Activated CD8-positive, alpha-beta memory T cell treated with anti-CD3 and anti-CD28 coated beads, Interleukin-2, amount 50 U/mL, for 48 hours (primary cell): ENCODE data around the gene RMND1.
"Not testable (repeated sequence)": the region's sequence is repeated elsewhere in the genome, so short reads cannot be mapped to it uniquely, and the experiment has no call there.

Source experiments
- DNase-seq: peaks from one replicate; pipeline ENCODE4 v3.0.0-alpha.2; 2020

RMND1 gene

DNA sequence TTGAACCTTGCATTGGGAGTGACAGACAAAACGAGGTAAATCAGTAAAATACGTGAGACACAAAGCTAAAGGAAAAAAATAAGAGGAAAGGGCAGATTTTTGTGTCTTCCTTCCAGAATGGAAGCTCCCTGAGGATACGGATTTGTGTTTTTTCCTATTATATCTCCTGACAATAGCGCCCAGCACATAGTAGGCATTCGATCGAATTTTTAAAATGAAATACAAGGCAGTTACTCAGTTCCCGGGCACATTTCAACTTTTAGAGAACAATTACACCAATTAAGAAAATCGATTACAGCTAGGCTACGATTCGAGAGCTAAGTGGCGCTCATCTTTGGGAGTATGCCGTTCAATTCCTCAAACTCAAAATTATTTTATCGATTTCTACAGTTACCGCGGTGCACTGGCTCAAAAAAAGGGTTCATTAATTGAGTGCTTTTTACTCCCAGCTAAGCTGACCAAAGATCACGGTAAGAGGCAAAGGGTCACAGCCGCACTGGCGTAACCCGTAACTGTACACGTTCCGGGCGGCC lies 443 bp downstream of the RMND1 start:
- no peak for DNase-seq

DNA sequence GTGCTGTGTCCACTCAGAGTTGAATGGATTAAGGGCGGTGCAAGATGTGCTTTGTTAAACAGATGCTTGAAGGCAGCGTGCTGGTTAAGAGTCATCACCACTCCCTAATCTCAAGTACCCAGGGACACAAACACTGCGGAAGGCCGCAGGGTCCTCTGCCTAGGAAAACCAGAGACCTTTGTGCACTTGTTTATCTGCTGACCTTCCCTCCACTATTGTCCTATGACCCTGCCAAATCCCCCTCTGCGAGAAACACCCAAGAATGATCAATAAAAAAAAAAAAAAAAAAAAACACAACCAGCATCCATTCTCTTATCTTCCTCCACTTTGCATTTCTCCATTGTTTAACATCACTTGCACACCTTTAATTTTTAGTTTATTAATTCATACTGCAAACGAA lies 998 bp downstream of the RMND1 start:
- not testable (repeated sequence) for DNase-seq

DNA sequence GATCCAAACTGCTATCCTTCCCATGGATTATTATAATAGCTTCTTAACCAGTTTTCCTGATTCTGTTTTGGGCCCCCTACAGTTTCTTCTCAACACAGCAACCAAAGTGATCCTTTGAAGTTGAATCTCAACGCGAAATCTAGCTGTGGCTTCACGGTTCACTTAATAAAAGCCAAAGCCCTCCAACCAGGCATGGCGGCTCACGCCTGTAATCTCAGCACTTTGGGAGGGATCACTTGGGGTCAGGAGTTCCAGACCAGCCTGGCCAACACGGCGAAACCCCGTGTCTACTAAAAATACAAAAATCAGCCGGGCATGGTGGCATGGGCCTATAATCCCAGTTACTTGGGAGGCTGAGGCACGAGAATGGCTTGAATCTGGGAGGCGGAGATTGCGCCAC lies 3.3 kb downstream of the RMND1 start:
- DNase-seq, result no peak

DNA sequence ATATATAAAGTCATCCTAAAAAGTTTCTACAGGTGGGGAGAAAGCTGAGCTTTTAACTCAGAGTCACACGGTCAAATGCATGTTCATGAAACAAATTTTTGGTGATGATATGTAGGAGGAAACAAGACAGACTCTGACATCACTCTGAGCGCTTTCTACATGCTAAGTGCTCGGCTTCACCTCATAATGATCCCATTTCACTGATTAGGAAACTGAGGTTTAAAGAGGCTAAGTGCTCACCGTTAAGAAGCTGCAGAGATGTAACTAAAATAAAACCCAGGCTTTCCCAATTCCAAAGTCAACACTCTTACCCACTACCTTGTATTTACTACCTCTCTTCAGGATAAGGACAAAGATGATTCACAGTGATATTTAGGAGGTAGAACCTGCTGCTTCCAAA lies 4.7 kb downstream of the RMND1 start:
- DNase-seq, result no peak

DNA sequence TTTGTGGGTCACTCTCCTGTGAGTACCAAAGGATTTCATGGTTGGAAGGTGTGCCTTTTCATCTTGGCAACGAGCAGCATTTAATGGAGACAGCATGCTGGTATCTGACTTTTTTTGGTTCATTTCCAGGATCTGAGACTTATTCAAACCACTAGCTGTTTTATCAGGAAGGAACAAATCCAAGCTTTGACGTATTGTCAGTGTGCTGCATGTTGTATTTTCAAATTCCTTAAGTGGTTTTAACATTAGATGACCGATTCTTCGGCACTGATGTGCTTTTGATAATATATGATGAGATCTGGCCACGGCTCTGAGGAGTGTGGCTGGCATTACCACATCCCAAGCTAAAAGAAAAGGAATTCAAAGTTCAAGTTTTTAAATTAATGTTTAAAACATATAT lies 6.4 kb downstream of the RMND1 start:
- DNase-seq, result no peak

DNA sequence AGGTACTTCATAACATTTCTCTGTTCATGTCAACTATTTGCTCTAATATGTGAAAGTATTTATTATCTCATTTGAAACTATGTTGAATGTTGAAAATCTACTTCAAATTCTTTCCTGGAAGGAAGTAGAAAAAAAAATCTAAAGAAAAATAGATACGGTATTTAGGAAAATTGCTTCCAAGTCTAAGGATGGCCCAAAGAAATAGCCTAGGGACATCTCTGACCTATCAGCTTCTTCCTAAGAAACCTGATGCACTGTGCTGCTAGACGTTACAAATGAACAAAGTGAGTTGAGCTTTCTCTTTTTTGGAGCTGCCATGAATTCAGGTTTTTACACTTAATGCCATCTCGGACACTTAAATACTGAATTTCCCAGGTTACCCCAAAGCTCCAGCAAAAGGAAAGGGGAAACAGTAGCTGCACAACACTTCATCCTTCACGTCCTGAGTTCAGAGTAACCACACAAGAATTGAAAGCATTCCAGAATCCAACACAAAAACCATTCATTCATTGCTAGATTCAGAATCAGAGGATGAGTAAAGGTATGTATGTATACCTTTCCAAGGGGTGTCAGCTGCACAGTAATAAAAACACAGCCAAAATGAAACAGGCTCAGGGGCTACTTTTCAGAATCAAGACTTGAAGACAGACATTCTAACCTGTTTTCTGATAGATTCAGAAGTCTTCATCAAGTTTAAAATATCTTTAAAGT lies 7.9 kb downstream of the RMND1 start:
- DNase-seq, result no peak

DNA sequence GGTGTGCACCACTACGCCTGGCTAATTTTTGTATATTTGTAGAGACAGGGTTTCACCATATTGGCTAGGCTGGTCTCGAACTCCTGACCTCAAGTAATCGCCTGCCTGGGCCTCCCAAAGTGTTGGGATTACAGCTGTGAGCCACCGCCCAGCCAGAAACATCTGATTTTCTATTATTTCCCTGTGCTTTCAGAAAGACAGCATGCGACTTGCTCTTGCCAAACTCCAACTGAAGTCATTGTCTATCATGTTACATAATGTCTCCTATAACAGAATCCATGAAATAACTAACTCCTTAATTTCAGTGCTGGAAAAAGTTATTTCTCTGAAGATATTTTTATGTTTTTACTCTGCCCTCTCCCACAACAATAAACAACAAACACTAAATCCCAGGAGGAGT lies 8.5 kb downstream of the RMND1 start:
- DNase-seq, result no peak

DNA sequence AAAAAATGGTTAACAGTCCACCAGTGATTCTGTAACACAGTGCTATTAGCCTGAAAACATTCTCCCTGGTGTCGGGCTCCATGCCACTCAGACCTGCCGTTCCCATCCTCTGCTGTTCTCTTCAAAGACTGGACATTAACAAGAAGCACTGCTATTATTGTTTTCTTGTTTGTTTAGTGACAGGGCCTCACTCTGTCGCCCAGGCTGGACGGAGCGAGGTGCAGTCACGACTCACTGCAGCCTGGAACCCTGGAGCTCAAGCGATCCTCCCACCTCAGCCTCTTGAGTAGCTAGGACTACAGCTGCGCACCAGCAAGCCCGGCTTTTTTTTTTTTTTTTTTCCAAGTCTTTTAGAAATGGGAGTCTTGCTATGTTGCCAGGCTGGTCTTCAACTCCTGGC lies 9.6 kb downstream of the RMND1 start:
- no peak for DNase-seq

DNA sequence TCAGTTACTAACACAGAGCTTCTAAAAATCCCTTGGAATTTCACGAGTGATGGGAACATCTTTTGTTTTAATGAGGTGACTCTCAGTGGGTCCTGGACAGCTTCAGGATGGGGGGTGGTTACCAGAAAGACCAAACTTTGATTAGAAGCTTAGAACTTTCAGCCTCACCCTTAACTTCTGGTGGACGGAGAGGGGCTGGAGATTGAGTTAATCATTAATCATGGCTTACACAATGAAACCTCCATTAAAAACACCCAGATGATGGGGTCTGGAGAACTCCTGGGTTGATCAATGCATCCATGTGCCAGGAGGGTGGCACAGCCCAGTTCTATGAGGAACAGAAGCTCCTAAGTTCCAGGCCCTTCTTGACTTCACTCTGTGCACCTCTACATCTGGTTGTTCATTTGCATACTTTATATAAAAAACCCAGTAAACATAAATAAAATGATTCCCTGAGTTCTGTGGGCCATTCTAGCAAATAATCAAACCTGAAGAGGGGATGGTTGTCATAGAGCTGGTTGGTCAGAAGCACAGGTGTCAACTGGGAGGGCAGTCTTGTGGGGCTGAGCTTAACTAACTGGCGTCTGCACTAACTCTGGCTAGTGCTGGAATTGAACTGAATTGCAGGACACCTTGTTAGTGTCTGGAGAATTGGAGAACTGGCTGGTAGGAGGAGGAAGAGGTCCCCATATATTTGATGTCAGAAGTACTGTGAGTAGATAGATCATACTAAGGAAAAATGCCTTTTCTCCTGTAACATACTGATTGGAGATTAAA lies 10.3 kb downstream of the RMND1 start:
- no peak for DNase-seq

DNA sequence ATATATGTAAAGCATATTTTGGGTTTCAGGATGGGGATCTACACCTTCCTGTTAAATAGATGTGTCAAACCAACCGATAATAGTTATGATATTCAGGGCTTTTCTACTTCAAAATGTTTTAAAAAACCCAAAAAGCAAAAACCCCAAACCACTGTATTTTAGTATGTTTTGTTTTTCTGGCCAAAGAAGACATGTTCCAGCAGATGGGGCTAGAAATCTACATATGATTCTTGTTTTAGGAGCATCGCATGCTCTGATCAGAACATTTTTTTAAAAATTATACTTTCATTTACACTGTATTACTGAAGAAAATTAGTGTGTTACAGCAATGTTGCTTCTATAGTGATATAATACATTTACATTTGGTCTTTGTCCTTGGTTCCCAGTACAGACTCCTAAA lies 11.0 kb downstream of the RMND1 start:
- no peak for DNase-seq

DNA sequence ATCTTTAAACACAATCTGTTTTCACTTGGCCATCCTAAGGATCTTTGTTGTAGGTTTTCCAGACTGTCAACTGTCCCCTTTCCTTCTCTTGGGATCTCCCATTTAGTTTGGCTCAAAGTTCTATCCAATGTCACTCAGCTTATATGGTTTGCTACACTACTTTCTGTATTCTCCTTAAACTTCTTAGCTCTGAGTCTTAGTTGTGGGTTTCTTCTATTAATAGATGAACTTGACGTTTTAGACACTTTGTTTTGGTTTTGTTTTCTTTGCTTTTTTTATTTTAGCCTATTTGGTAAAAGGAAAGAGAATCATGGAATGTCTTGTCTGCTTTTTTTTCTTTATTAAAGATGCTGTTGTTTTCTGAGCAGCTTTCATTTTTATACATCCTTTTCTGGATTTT lies 11.4 kb downstream of the RMND1 start:
- no peak for DNase-seq

DNA sequence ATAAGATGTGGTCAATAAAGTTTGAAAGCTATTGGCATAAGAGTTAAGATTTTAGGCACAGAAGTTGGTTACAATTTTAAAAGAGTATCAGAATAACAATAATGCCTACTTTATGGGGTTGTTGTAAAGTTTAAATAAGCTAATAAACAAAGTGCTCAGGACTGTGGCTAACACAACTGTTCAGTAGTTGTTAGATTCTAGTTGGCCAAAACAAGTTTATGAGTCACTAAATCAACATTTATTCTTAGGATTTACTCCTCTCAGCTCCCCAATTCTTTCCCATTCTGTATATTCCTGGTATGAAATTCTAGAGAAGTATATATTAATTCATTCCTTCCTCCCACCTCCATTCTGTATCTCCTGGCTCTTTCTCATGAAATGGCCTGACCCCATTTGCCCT lies 14.5 kb downstream of the RMND1 start:
- DNase-seq, result no peak

DNA sequence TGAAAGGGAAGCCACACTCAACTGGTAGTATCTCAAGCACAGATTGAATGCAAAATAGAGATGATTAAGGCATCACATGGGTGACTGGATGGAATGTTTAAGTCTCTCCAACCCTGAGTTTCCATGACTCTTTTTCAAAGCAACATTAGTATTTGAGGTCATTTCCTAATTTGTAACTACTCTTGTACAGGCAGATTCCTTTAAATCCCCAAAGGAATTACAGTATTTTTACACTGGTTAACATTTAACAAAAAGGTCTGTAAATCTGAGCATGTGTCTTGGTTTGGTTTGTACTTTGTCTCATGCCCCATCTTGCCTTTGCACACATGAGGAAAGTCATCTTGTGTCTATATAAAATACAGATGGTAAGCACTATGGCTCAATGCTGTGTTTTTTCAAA lies 15.1 kb downstream of the RMND1 start:
- no peak for DNase-seq

DNA sequence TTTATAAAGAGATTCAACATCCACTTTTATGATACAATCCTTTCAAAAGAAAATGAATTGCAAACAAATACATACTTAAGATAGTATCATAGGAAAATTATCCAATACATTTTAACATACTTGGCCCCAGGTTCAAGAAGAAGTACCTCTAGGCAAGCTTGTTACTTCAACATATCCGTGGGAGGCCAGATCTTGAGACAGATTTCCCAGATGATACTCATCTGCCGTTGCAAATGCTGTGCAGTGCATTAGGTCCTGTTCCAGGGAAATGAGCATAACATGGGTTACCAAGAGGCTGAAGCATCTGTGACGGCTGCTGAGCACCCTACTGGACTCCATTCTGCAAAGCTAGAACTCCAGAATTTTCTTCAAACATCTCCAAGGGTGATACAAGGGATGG lies 15.6 kb downstream of the RMND1 start:
- no peak for DNase-seq

DNA sequence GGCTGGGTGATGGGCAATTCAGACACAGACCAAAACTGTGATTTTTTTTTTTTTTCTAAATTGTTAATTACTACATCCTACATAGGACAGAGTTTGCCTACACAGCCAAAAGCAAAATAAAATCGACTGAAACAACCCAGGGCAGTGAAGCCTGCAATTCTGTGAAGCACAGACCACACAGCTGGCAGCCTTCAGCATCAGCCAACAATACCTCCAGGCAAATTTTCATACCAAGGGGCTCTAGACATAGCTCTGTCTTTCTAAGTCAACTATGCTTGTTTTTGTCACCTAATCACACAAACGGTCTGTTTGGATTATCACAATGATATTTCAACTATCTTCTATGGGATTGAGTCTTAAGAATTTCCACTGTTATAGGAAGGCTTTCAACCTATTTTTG lies 17.6 kb downstream of the RMND1 start:
- DNase-seq, result no peak

DNA sequence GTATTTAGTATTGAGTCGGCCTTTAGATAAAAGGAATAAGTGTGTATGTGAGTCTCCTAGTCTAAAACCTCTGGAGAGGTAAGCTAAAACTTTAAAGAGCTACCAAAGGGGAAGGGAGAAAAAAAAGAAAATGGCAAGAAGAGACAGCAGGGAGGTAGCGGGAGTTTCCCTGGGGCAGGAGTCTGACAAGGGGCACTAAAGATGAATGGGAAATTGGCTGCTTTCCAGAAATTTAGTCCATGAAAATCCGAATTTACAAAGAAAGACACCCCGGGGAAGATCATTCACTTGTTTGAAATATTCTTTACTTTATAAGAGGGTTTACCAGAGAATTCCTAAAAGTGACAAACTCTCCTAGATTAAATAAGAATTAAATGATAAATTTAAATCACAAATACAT lies 19.3 kb downstream of the RMND1 start:
- no peak for DNase-seq

DNA sequence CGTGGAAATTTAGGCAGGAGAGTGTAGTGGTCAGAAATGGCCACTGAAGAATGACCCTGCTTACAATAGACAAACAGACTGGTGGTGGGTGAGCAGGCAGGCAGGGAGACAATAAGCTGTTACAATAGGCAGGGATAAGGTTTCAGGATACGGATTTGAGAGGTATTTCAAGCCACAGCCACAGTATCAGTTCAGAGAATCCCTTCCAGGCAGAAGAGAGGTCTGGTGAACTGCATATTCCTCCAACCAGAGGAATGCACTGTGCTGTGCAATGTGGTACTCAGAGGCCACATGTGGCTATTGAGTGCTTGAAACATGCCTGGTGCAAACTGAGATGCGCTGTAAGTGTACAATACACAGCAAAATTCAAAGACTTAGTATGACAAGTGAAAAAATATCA lies 20.6 kb downstream of the RMND1 start:
- no peak for DNase-seq

DNA sequence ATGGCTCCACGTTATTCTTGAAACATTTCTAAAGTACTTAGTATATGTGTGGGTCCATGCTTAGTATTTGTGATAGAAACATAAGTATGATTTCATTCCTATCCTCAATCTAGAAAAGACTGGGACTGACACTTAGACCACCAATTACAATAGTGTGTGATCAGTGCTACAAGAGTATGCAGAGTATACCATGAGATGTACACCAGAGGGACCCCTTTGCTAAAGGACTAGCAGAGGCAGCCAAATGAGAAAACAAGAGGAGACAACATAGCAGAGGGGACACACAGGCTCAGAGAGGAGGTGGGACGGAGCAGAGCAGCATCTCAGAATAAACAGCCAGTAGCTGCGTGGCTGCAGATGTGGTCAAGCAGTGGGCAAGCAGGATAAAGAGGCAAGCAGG lies 21.0 kb downstream of the RMND1 start:
- no peak for DNase-seq

DNA sequence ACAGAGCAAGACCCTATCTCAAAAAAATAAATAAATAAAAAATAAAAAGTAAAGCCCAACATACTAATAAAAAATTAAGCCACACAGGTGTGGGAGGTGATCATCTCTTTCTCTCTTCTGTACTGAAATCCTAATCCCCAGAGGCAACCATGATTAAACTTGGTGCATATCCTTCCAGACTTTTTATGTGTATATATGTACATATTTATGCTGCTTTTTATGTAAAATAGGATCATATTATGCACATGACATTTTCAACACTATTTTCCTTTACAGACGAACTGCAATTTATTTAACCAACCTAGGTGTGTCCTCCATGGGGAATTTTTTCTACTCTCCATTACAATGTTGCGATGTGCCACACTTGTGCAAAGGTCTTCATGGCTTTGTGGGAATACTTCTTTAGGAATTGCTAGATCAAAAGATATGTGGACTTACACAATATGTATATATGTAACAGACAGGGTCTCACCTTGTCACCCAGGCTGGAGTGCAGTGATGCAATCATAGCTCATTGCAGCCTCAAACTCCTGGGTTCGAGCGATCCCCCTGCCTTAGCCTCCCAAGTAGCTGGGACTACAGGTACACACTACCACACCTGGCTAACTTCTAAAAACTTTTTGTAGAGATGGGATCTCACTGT lies 23.7 kb downstream of the RMND1 start:
- DNase-seq, result no peak

DNA sequence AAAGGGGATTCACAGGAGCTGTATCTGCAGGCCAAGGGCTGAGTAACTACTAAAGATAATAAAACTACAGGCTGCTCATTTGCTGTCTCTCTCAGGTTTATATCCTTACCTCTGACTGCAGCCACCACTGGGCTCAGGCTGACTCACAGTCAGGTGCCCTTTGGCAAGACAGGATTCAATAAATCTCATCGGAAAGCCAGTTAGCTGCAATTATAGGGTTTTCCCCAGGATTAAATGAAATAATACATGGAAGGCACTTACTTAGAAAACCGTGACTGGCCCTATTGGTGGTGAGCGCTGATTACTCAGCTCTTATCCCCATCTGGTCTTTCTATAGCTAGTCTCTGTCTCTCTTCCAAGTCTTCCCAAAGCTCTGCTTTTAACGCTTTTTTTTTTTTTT lies 26.4 kb downstream of the RMND1 start:
- DNase-seq, result no peak

DNA sequence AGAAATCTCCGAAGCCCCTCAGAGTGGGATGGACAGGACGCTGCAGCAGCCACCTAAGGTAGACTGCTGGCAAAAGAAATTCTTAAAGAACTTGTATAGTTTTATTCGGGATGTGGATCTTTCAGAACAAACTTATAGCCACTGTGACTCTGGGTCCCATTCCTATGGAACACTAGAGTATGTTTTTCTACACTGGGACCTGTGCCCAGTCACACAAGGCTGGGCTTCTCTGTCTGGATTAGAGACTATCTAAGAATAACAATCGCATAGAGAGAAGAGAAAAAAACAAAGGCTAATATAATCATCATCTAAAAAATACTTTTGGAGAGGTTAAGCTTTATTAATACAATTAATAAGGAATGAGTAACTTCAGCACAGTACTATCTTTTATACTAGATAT lies 28.9 kb downstream of the RMND1 start:
- DNase-seq, result no peak

DNA sequence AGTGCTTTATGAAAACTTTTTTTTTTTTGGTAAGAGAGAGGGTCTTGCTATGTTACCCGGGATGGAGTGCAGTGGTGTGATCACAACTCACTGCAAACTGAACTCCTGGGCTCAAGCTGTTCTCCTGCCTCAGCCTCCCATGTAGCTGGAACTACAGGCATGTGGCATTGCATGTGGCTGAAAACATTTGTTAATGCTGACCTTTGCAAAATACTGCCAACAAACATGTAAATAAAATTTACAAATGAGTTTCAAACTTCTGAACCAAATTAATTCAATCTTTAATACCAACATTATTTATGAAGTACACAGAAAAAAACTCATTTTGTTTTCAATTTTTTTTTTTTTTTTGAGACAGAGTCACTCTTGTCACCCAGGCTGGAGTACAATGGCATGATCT lies 34.4 kb downstream of the RMND1 start:
- no peak for DNase-seq

DNA sequence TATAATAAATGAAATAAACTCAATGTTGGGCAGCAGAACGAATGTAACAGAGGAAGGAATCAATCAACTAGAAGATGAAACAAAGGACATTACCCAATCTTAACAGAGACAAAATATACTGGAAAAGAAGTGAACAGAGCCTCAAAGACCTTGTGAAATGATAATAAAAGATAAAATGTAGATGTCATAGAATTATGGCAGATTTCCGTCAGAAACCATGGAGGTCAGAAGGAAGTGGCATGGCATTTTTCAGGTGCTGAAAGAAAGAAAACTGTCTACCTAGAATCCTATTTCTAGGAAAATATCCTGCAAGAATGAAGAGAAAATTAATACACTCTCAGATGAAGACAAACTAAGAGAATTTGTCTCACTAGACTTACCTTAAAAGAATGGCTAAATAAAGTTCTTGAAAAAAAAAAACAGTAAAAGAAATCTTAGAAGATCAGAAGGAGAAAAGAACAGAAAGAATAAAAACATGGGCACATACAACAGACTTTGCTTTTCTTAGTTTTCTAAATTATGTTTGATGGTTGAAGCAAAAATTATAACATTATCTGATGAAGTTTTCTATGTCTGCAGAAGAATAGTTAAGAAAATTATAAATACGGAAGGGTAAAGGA lies 37.2 kb downstream of the RMND1 start:
- DNase-seq, result no peak
